A673 (cell line): ENCODE data around the gene SLC26A6. TPM values are rescaled to one million over a fixed set of nuclear protein-coding genes. Genes with fewer than 3 reads are reported as not detected.

ENCODE experiments used
- BruUV-seq: library from RNA; stranded (reverse); fragments of 400-500 nt; replicated peaks from 2 replicates; lab custom pipeline; 2021; lab: Mats Ljungman, UMichigan
- CTCF ChIA-PET: fragments of 300-600 bp; sonication (Branson Sonifier 250); formaldehyde crosslinking; loops from one replicate; lab custom pipeline; 2022; ENCODE audit warnings: antibody characterized with exemption; lab: Charles Lee
- POLR2A ChIA-PET: fragments of 300-600 bp; sonication (Branson Sonifier 250); formaldehyde crosslinking; loops from one replicate; lab custom pipeline; 2022; ENCODE audit warnings: antibody characterized with exemption; ENCODE audit not compliant: low non-redundant PET; lab: Charles Lee
- DNase-seq: peaks from one replicate; pipeline ENCODE4 v3.0.0-alpha.2; 2015; ENCODE audit warnings: low spot score
- H3K27ac ChIP-seq: fragments of 200-600 bp; sonication (generic); 2 replicates; pipeline ENCODE4 v1.5.1; 2016; ENCODE audit warnings: mixed run types, low read depth, mild to moderate bottlenecking, mixed read lengths, antibody characterized with exemption, low read length; ENCODE audit not compliant: poor library complexity, severe bottlenecking
- H3K27me3 ChIP-seq: fragments of 200-600 bp; sonication (generic); replicated peaks from 2 replicates; pipeline ENCODE4 v1.6.1; 2017; ENCODE audit warnings: mixed run types, low read depth, mild to moderate bottlenecking, mixed read lengths, antibody characterized with exemption, low read length; ENCODE audit not compliant: insufficient read depth, poor library complexity
- H3K36me3 ChIP-seq: fragments of 200-600 bp; sonication (generic); 2 replicates; pipeline ENCODE4 v1.6.1; 2016; ENCODE audit warnings: mixed run types, mild to moderate bottlenecking, mixed read lengths, antibody characterized with exemption, low read length; ENCODE audit not compliant: insufficient read depth, poor library complexity, severe bottlenecking
- H3K4me1 ChIP-seq: fragments of 200-600 bp; sonication (generic); 2 replicates; pipeline ENCODE4 v1.6.1; 2017; ENCODE audit warnings: mixed run types, mild to moderate bottlenecking, mixed read lengths, antibody characterized with exemption, low read length; ENCODE audit not compliant: insufficient read depth, poor library complexity, severe bottlenecking
- H3K4me3 ChIP-seq: fragments of 200-600 bp; sonication (generic); 2 replicates; pipeline ENCODE4 v1.5.1; 2016; ENCODE audit warnings: low read depth, mixed run types, mild to moderate bottlenecking, mixed read lengths, low read length; ENCODE audit not compliant: poor library complexity, severe bottlenecking
- H3K9me3 ChIP-seq: fragments of 200-600 bp; sonication (generic); 2 replicates; pipeline ENCODE4 v1.6.1; 2016; ENCODE audit warnings: mixed run types, low read depth, mild to moderate bottlenecking, mixed read lengths, antibody characterized with exemption, low read length; ENCODE audit not compliant: poor library complexity, severe bottlenecking
- CTCF ChIP-seq: fragments of 300-800, 200-600 bp; sonication (generic); conservative IDR thresholded peaks from 2 replicates; pipeline ENCODE4 v1.5.1; 2017; ENCODE audit warnings: low read depth, mild to moderate bottlenecking, antibody characterized with exemption, low read length, moderate library complexity, mixed read lengths
- EZH2 ChIP-seq: fragments of 200-600 bp; sonication (generic); IDR thresholded peaks from 2 replicates; pipeline ENCODE4 v1.6.1; 2017; ENCODE audit warnings: borderline replicate concordance, low read depth, mild to moderate bottlenecking, mixed read lengths, antibody characterized with exemption, low read length; ENCODE audit not compliant: poor library complexity, severe bottlenecking
- intact Hi-C: fragments of 100-400 bp; cut with micrococcal nuclease; formaldehyde crosslinking; loops from one replicate; pipeline ENCODE4 v1.10.0; 2022; ENCODE audit not compliant: unreplicated experiment
- total RNA-seq: library from RNA; stranded (reverse); gene quantifications from 2 replicates; pipeline ENCODE4 v1.2.3, GENCODE V29; 2021

Gene SLC26A6
- total RNA-seq, 1 experiment from 2014 or later = 12.6 TPM

- Histone ChIP-seq H3K27ac (no peak overlapping the region), H3K4me1 (no peaks in the 10 kb centered on the region), H3K4me3 (no peak overlapping the region), H3K27me3 (no peaks in the 10 kb centered on the region), H3K9me3 (no peaks in the 10 kb centered on the region), H3K36me3 (no peaks in the 10 kb centered on the region)
- TF ChIP-seq EZH2 (no peak), CTCF (no peak)
- BruUV-seq = no TSS peak
- POLR2A ChIA-PET = no interaction called here
- DNase-seq = no peak
- CTCF ChIA-PET = no interaction called here
- intact Hi-C loops = no loop called here
Measured at GRCh38 chr3:48628277-48629017, 6.8 kb downstream of the SLC26A6 start.

- Histone ChIP-seq H3K36me3 (no peaks in the 10 kb centered on the region), H3K9me3 (no peaks in the 10 kb centered on the region), H3K4me3 (no peak overlapping the region), H3K27ac (no peak overlapping the region), H3K4me1 (no peaks in the 10 kb centered on the region), H3K27me3 (no peaks in the 10 kb centered on the region)
- TF ChIP-seq CTCF (no peak), EZH2 (no peak)
- intact Hi-C loops = no loop called here
- no peak for DNase-seq
- POLR2A ChIA-PET = no interaction called here
- BruUV-seq = no TSS peak
- CTCF ChIA-PET = no interaction called here
Measured at GRCh38 chr3:48625600-48625999, 9.7 kb downstream of the SLC26A6 start.

GRCh38 chr3:48624767-48625166 is 10.5 kb downstream of the SLC26A6 start:
- no peaks in the 10 kb centered on the region for H3K27me3 ChIP-seq
- no peaks in the 10 kb centered on the region for H3K4me1 ChIP-seq
- H3K36me3 ChIP-seq = no peaks in the 10 kb centered on the region
- intact Hi-C loops = no loop called here
- no TSS peak for BruUV-seq
- DNase-seq = no peak
- H3K4me3 ChIP-seq = no peak overlapping the region
- H3K27ac ChIP-seq = no peak overlapping the region
- TF ChIP-seq CTCF = no peak
- no peak for TF ChIP-seq EZH2
- POLR2A ChIA-PET = no interaction called here
- H3K9me3 ChIP-seq = no peaks in the 10 kb centered on the region
- CTCF ChIA-PET = no interaction called here
